NCI-H1105 treated with DMSO at 0.1 percent for 48 hours (cell line): ENCODE data around the gene CYP4F2.
"Not testable (repeated sequence)": the region's sequence is repeated elsewhere in the genome, so short reads cannot be mapped to it uniquely, and the experiment has no call there.

ENCODE experiments used
- DNase-seq: peaks from one replicate; lab custom pipeline; 2025; lab: John Stamatoyannopoulos, UW

The CYP4F2 gene, protein sequence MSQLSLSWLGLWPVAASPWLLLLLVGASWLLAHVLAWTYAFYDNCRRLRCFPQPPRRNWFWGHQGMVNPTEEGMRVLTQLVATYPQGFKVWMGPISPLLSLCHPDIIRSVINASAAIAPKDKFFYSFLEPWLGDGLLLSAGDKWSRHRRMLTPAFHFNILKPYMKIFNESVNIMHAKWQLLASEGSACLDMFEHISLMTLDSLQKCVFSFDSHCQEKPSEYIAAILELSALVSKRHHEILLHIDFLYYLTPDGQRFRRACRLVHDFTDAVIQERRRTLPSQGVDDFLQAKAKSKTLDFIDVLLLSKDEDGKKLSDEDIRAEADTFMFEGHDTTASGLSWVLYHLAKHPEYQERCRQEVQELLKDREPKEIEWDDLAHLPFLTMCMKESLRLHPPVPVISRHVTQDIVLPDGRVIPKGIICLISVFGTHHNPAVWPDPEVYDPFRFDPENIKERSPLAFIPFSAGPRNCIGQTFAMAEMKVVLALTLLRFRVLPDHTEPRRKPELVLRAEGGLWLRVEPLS

DNA sequence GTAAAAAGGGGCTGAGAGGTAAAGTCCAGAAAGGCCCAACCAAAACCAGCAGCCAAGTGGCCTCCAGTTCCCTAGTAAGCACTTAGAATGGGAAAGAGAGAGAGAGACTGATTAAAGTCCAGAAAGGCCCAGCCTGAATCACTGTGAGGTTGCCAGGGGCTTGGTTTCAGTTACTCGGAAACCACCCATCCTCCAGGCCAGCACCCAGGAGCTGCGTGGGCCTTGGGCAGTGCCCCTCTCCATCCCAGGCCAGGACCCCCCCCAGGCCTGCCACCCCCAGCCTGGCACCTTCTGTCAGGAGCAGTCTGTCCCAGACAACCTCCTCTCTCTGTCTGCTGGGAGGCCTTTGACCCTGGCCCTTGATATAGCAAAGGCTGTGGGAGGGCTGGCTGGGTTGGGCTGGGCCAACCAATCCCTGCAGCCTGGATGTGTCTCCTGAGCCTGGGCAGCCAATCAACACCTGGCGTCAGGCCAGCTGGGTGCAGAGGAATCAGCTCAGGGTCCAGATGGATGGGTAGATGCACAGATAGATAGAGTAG is at the start of gene CYP4F2:
TSS of gene CYP4F2 (minus strand) at position 337 of the 539 bp plus-strand sequence. CDS start 463 bp downstream, outside the sequence.
- no peak for DNase-seq

- DNase-seq: no peak
These were observed 47.4 kb upstream of the CYP4F2 start for GRCh38 chr19:15945301-15945700.

GRCh38 chr19:15944401-15944800 is 46.5 kb upstream of the CYP4F2 start:
- DNase-seq: no peak

DNA sequence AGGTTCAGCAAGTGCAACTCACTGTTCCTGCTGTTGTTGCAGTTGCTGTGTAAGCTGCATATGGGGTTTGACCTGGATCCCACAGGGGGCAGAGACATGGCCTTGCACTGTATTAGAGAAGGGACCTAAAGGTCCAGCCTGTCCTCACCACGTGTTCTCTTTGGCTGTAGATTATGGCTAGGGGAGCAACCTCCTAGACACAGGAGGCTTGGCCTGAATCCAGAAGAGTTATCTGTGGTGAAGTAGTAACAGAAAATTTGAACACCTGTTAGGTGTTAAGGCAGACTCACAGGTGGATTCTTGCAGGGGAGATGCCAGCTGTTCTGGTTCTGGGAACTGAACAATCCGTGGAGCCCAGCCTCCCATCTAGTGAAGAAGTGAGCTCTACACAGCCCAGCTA is 39.9 kb upstream of the CYP4F2 start:
- no peak for DNase-seq

DNA sequence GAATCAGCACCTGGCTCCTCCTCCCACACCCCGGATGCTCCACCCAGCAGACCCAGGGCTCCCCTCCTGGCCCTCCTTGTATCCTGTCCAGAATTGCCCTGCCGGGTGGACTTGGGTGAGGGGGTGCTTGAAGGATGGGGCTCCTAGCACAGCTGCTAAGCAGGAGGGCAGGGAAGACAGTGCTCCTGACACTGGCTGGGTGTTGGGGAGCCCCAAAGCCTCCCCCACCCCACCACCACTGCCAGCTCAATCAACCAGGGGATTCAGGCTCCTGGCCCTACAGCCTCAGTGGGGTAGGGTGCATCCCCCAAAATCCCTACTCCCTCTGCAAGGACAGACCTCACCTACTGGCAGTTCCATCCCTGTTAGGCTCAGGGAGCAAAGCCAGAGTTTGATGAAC is 39.1 kb upstream of the CYP4F2 start:
- DNase-seq: no peak

DNA sequence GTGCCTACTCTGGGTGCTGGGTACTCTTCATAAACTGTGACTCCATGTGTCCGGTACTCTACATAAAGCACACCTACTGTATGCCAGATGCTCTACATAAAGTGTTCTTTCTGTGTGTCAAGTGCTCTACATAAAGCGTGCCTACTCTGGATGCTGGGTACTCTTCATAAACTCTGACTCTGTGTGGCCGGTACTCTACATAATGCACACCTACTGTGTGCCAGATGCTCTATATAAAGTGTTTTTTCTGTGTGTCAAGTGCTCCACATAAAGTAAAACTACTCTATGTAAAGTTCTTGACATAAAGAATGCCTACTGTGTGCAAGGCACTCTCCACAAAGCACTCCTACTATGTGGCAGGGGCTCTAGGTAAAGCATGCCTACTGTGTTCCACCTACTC is 38.3 kb upstream of the CYP4F2 start:
- DNase-seq: no peak

DNA sequence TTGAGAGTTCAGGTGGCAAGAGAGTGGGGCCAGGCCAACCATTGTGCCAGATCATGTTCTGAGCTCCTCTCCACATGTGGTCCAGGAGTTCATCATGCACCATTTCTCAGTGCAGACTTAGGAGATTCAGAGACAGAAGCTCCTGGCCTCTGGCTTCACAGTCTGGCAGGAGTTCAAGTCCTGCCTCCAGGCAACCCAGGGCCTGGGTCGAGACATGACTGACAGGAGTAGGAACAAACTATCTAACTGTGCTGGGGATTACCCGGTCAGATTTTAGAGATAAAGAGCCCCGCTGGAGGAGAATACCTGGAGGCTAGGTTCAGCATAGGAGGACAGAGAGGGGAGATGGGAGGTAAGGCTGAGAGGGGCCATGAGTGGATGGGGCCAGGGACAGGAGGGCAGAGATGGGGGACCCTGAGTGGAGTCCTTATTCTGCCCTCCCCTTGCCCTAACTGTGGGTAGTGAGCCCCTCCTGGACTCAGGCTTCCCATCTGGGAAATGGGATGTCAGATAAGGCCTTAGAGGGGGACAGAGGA is 37.4 kb upstream of the CYP4F2 start:
- no peak for DNase-seq

DNA sequence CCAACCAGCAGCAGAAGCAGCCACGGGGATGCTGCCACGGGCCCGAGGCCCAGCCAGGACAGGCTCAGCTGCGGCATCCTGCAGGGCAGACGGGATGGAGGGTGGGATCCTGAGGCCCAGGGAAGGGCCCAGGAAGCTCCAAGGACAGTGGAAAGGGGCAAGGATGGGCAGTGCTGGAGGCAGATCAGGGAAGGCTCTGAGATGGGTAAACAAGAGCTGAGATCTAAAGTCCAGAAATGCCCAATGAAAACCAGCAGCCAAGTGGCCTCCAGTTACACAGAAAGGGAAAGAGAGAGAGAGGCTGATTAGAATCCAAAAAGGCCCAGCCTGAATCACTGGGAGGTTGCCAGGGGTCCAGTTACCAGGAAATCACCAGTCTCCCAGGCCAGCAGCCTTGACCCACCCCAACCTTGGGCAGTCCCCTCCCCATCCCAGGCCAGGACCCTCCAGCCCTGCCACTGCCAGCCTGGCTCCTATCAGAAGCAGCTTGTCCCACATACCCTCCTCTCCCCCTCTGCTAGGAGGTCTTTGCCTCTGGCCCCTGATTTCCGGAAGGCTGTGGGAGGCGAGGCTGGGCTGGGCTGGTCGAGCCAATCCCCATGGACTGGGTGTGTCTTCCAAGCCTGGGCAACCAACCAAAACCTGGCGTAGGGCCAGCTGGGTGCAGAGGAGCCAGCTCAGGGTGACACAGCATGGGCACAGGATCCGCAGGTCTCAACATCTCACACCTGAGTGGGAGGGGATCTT is 36.6 kb upstream of the CYP4F2 start, which contains the start of gene CYP4F11:
TSS of gene CYP4F11 (minus strand) at position 198 of the 747 bp plus-strand sequence. CDS start at position 77, 121 bp downstream.
- peak; percentile 6 for DNase-seq

DNA sequence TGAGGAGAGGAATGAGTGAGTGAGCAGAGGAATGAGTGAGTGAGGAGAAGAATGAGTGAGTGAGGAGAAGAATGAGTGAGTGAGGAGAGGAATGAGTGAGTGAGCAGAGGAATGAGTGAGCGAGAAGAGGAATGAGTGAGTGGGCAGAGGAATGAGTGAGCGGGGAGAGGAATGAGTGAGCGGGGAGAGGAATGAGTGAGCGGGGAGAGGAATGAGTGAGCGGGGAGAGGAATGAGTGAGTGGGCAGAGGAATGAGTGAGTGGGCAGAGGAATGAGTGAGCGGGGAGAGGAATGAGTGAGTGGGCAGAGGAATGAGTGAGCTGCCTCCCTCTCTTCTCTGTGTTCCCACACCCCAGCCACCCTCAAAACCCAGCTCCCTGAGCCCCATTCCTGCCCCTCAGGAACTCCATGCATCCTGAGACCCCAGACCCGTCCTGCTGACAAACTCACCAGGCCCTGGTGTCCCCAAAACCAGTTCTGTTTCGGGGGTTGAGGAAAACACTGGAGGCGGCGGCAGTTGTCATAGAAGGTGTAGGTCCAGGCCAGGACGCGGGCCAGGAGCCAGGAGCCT is 36.0 kb upstream of the CYP4F2 start:
- not testable (repeated sequence) for DNase-seq

DNA sequence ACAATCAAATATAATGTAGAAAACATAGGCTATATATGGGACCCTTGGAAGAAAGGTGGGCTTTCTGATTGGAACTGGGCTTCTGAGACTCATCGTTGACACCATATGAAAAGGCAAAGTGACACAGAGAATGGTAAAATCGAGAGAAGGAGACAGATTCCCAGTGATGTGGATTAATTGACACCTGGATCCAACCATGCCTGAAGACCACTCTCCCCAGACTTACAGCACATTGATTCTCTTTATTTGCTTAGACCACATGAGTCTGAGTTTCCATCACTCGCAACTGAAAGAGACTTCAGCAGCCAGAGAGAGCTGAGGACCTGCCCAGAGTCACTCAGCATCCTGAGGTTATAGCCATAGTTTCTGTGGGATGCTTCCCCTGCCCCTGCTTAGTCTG is 30.4 kb upstream of the CYP4F2 start:
- DNase-seq: no peak

GRCh38 chr19:15926484-15926883 is 28.6 kb upstream of the CYP4F2 start:
- no peak for DNase-seq

DNA sequence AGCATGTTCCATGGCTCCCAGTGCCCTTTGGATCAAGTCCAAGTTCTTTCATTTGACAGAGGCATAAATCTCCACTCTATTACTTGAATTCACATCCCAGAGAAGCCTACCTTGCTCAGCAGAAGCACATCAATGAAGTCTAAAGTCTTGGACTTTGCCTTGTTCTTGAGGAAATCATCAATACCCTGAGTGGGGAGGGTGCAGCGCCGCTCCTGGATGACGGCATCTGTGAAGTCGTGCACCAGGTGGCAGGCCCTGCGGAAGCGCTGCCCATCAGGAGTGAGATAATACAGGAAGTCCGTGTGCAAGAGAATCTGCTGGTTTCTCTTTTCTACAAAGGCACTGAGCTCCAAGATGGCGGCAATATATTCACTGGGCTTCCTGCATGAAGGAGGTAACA is 25.8 kb upstream of the CYP4F2 start:
- no peak for DNase-seq

DNA sequence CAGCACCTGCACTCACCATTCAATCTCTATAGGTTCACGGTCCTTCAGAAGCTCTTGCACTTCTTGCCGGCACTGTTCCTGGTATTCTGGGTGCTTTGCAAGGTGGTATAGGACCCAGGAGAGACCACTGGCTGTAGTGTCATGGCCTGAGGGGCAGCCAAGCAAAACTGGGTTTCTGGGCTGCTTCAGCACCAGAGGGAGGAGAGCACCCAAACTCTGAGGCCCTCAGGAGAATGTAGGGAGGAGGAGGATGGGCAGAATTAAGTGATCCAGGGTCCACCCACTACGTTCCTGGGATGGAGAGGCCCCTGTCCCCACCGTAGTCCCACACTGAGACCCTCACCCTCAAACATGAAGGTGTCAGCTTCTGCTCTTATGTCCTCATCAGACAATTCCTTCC is 24.1 kb upstream of the CYP4F2 start:
- DNase-seq: no peak

GRCh38 chr19:15919243-15919642 is 21.4 kb upstream of the CYP4F2 start:
- DNase-seq: no peak

GRCh38 chr19:15915109-15915508 is 17.2 kb upstream of the CYP4F2 start:
- DNase-seq: no peak

DNA sequence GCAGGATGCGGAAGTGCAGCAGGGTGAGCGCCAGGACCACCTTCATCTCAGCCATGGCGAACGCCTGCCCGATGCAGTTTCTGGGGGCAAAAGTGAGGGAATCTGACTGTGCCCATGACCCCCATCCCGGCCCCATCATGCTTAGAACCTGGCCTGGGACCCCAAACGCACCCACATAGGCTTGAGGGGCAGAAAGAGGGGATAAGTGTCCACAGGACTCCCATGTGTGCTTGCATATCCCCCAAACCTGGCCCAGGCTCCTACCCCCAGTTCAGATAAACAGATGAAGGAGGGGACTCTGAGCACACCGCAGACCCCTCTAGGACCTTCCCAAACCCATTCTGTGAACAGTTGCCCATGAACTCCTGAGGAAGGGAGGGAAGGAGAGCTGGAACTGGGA is 16.0 kb upstream of the CYP4F2 start:
- DNase-seq: no peak

DNA sequence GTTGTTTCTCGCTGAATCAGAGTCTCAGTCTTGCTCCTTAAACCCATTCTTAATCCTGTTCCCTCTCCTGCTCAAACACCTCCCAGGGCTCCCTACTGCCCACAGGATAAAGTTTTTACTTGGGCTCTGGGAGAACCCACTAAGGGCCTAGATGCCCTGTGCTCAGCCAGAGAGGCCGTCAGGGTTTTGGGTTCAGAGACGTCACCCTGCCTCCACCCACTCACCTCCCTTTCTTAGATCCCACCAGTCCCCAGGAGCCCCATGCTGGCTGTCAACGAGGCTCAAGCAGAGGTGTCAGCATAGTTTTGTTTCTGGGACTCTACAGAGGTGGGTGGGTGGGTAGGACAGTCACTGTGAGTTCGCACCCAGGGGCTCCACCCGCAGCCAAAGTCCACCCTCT is 15.5 kb upstream of the CYP4F2 start:
- DNase-seq: no peak

DNA sequence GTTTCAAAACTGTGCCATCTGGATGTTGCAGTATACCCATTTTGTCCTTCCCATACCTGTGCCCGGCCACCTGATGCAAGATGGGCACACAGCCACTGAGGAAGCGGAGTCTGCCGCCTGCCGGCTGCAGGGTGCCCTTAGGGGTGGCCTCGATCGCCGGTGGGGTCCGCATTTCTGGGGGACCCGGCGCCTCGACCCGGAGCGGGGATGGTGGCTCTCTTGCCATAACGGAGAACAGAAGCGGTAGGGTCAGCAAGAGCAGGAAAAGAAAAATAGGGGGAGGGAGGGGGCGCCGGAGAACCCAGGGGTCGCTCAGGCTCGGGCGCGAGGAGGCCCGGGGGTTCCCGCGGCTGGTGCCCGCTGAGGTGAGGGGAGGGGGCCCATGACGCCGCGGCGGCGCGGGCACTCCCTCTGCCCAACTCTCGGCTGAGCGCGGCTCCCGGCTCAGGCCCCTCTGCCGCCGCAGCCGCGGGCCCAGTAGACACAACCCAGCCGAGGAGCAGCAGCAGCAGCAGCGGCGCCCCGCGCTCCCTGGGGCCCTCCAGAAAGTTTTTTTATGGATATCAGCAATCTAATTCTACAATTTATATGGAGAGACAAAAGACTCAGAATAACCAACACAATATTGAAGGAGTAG is 13.8 kb upstream of the CYP4F2 start:
- no peak for DNase-seq

DNA sequence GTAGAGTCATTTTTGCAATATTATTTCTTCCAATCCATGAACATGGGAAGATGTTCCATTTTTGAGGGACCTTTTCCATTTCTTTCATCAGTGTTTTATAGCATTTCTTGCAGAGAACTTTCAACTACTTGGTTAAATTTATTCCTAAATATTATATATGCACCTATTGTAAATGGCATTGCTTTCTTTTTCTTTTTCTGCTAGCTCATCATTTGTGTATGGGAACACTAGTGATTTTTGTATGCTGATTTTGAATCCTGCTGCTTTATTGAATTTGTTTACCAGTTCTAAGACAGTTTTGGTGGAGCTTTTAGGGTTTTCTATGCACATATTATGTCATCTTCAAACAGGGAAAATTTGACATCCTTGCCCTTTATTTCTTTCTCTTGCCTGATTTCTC is 7.2 kb upstream of the CYP4F2 start:
- no peak for DNase-seq

- DNase-seq: not testable (repeated sequence)
These were observed 5.0 kb upstream of the CYP4F2 start for GRCh38 chr19:15902898-15903297.

DNA sequence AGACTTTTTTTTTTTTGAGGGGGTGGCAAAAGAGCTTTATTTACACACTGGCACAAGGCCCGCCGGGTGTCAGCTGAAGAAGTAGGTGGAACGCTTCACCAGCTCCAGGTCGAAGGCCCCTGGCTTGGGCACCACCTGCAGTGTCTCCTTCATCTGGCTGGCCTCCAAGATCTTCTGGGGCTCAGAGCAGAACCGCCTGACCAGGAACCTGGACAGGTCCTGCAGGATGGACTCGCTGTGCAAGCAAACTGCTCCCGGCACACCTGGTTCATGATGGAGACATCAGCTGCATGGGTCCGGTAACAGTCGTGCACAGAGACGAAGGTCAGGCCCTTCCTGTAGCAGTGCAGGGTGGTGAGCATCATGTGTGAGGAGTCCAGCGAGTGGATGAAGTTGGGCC is 4.4 kb upstream of the CYP4F2 start:
- DNase-seq: no peak

DNA sequence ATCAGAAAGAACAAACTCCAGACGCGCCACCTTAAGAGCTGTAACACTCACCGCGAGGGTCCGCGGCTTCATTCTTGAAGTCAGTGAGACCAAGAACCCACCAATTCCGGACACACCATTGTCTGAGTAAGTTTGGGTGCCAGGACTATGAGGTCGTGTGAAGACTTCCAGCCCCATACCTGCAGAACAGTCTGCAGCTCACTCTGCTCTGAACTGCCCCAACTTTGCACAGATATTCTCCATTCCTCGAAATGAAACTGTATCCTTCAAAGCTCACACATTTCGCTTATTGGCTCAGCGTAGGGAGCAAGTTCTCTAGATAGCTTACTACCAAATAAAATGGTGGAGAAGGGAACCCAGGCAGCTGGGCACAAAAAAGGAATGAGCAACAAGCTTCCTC is 2.6 kb upstream of the CYP4F2 start:
- no peak for DNase-seq
